CD4-positive, alpha-beta T cell treated with Interleukin-12 subunit alpha and Interleukin-12 subunit beta, for 1 hour (primary cell): ENCODE measurements around the gene PIP5K1B.

Experiments used
- DNase-seq: peaks from one replicate; pipeline ENCODE4 v3.0.0-alpha.2; 2020

The PIP5K1B gene

DNA sequence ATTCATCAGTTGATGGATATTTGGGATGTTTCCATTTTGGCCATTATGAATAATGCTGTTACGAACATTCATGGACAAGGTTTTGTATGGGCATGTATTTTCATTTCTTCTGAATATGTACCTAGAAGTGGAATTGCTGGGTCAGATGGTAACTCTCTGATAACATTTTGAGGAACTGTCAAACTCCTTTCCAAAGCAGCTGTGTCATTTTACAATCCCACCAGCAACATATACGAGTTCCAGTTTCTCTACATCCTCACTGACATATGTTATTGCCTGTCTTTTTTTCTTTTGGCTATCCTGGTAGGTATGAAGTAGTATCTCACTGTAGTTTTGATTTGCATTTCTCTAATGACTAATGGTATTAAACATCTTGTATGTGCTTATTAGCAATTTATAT is 222.1 kb downstream of the PIP5K1B start:
- DNase-seq: no peak

DNA sequence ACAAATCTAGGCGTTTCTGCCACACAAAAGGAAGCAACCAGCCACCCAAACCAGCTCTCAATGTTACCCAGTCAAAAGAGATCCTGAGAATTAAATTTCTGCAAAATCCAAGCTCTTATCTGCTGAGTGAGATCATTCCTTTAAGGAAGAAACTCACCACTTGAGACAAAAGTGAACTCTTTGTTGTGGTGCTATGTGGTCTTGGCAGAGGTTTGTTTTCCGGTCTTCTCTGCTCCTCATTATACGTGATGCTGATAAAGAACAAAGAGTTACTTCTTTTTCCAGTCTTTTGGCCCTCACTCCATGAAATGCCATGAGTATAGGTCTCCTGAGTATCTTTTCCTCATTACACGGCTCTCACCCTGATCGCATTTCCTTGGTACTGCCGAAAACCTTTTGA is 226.8 kb downstream of the PIP5K1B start:
- DNase-seq: no peak

DNA sequence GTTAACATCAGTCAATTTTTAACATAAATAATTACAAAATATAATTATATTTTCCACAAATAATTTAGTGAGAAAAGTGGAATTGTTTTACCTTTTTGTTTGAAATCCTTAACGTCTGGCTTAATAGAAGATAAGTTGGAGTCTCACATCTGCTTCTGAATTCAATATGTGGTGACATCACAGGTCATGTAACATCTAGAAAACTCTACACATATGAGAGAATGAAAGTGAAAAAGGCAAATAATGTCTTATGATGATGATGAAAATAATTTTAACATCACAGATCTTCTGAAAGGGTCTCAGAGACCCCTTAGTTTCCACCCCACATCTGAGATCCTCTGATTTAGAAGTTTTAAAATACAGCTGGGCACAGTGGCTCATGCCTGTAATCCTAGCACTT is 227.4 kb downstream of the PIP5K1B start:
- DNase-seq: no peak

DNA sequence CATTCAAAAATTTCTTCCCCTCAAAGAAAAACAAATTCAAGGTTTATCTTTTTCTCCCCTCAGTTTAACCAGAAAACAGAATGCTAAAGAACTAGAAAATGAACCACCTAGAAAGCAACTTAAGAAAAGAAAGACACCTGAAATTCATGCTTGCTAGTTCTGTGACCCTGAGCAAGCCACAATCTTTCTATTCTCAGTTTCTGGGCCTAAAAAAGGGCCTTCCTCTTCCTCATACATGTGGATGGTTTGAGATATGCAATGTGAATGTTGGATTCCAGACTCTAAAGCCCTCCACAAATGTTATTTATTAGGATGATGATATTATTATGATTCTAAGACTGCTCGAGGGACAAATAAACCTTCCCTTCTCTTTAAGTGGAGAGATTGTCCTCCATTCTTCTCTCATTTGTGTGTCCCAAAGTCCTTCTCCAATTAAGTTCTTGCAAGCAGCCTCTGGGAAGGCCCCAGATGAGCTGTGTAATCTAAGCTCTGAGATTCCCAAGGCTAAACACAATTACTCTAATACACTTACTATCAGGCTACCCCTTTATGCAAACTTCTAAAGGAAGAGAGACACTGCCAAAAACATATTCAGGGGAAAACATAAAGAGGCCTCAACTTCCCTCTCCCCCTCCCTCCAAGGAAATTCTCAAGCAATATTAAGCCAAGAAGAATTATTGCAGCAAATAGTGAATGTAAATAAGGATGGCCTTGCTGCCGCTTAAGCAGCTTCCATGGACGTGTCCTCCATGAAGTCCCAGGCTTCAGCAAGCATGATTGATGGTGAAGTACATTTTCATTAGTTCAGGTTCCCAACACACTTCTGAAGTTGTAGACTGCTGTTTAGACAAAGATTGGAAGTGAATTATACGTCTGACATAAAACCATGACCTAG is 228.6 kb downstream of the PIP5K1B start:
- DNase-seq: no peak

DNA sequence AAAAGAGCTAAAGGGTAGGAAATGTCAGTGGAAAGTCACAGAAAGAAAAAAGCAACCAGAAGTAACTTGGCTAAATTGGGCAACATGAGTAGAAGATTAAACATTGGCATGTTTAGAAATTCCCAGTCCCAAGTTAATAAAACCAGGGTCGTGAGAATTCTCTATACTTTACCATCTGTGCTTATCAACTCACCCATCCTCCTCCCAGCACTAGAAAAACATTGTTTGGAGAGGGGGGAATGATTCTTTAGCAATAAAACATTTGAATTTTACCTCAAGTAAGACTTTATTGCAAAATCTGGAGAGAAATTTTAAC is 229.2 kb downstream of the PIP5K1B start:
- DNase-seq: no peak

DNA sequence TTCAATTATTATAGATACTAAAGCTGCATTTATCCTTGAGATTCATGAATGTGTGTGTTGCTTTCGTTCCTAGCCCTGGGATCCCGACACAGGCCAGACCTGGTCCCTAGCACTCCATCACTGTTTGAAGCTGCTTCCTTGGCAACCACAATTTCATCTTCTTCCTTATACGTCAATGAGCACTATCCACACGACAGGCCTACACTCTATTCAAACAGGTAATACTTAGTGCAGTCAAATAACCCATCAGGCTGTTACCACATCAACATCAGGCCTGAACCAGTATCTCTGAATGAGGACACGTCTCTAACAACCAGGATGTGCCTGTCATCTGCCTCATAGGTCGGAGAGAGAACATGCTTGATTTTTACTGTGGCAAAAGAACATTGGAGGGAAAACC is 235.5 kb downstream of the PIP5K1B start:
- no peak for DNase-seq

DNA sequence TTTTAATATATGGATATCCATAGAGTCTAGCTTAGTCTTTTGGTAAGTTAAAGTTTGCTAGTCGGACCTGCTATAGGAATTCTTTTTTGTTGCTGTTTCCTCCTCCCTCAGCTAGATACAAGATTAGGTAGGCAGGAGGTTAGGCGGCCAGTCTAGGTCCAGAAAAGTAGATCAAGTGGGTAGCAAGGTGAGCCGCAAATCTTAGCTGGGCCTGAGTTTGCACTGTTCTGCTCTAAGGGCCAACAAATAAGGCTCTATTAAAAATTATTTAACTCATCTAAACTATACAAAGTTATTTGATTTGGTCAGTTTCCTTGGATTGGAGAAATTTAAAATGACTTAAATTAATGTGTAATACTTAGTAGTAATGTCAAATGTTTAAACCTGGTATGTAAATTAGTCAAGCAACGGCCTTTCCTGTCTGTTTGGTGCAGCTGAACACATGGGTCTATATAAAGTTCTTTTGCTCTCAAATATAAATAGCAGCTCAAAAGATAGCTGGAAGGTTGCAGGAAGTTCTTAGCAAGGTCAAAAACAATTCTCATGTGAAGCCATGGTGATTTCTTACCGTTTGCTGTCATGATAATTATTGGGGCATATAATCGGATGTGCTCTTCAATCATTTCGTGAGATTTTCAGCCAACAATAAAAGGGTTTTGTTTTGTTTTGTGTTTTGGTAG is 236.9 kb downstream of the PIP5K1B start:
- DNase-seq: no peak

DNA sequence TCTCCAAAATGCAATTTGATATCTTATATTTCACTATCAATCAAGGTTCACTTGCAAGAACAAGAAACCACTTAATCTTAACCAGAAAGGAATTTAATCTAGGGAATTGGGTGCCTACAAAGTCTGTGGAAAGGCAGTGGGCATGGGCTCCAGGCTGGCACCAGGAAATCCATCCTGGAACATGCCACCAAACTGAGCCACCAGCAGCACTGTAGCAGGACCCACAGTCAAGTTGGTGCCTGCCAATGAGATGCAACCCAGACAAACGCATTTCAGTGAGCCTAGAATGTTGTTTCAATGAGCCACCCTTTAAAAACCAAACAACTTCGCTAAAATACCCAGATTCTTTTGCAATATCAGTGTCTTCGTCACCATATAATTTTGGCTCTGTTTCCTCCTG is 237.8 kb downstream of the PIP5K1B start:
- no peak for DNase-seq

DNA sequence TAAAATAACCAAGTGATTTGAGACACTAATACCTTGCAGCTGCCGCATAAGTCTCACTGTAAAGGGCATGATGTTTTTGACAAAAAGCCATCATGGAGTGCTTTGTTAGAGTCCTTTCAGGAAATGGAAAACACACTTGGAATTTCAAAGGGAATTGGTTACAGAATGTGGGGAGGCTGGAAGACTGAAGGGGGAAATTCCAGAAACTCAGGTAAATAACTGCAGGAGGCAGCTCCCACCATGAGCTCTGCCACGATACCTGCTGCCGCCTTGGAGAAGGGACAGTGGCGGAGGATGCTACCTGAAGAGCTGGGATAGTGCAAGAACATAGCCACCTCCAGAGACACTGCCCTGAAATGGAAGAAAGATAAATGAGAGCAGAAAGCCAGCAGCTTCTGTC is 242.0 kb downstream of the PIP5K1B start:
- DNase-seq: no peak

DNA sequence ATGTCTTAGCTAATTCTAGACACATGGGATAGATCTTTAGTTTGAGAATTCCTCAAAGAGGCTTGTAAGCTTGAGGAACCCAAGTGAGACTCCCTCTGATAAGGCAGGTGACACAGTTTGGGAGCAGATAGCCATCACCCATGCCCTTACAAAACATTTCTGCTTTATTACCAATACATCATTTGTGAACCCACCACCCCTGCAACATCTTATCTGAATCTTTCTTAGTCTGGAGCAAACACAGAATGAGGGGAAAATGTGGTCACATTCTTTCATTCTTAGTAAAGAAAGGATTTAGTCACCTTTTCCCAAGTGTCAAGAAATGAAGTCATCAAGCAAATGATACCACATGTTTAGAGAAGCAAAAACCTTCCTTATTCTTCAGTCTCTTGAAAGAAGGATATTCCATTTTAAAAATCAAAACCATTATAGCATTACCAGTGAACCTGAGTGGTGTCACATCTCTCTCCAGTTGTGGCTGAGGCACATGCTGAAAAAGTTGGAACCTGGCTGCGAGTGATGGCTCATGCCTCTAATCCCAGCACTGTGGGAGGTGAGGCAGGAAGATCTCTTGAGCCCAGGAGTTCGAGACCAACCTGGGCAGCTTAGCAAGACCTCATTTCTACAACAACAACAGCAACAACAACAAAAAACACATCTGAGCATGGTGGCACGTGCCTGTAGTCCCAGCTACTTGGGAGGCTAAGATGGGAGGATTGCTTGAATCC is 243.0 kb downstream of the PIP5K1B start:
- DNase-seq: no peak

DNA sequence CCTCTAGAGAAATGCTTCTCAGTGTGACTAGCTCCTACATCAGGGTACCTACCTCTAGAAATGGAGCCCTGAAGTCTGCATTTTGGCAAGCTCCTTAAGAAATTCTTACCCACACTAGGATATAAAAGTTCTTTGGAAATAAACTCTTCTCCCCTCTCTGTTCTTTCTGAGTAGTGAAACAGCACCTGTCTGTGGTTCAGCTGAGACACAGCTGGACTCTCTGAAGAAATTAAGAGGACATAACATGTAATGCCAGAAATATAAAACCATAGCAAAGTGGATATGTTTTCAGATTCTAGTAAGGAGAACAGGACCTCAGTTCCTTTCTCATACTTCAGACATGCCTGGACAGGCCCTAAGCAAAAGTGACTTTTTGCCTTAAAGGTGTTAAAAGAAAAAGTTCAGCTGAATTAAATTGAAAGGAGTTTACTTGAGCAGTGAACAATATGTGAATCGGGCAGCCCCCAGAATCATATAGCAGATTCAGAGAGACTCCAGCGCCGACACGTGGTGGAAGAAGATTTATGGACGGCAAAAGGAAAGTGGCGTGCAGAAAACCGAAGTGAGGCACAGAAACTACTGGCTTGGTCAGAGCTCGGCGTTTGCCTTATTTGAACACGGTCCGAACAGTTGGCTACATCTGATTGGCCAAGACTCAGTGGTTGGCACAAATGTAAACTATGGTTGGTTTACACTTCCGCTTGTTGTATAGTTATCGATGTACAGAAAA is 244.4 kb downstream of the PIP5K1B start:
- no peak for DNase-seq

DNA sequence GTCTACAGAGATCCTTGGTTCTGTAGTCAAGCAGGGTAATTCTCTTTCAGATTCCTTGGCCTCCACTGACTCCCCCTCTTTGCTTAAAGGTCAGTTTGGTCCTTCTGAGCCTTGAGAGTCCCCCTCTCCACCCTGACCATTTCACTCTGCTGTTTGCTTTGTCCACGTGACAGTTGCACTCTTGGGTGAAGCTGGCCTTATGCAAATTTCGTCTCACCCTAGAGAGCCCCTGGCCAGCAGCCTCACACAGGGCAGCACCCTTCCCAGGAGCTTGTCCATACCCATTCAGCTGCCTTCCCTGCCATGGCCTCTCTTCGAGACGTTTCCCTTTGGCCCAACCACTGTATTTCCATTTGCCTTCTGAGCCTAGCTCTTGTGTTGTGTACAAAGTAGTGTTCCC is 245.1 kb downstream of the PIP5K1B start:
- DNase-seq: no peak

DNA sequence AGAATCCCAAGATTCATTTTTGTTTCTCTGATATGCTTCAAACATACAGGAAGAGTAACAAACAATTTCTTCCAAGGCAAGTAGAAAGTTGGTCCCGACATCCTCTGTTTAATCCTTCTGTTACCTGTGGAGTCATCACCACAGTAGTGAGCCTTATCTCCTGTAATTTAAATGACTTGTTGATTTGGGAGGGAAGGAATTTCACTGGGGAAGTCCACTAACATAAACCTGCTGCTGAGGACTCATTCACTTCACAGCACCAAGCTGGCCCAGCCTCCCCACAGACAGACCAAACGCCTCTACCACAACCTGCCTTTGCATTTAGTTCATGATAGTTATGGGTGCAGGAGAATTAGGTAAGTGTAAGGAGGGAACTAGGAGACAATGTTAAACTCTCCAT is 245.6 kb downstream of the PIP5K1B start:
- no peak for DNase-seq

DNA sequence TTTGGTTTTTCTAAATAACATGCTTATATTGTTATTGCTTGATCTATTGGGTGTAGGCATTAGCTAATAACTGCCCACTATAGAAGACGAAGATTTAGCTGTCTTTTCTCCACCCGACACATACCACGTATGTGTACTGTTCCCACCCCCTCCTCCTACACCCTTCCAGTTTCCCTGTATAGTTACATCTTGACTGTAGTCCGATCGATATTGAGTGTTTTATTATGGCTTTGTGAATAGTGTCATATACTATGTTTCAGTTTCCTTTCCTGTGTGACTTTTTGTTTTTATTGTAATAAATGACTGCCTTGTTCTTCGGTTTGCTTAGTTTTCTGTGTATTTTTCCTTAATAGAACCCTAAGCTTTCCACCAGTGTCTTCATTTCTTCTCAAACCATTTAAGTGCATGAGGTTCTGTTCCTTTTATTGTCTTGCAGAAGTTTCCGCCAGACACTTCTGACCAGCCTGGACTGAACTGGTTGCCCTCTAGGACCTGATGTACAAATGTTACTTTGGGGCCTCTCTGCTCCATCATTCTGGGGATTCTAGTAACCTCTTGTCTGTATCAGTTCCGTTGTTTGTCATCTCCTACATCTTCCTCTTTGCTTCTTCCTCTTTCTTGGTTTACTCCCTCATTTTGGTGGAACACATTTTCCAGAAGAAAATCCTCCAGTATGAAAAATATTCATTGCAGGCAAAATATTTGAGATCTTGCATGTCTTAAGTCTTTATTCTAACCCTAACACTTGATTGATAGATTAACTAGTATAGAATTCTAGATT is 247.0 kb downstream of the PIP5K1B start:
- DNase-seq: no peak

DNA sequence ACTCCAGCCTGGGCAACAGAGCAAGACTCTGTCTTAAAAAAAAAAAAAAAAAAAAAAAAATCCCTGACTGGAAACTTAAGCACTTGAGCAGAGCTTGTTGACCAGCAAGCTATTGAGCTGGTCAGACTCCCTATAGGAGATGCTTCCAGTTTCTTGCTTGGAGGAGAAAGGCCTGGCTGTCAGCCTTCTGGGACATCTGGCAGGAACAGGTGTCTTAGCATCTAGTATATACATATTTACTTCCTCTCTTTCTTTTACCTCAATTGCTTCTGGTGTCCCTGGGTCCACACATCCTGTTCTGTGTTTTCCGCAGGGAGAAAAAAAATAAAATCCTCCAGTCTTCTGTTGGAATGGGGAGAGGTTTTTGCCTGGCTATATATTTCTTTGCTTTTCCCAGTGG is 248.7 kb downstream of the PIP5K1B start:
- DNase-seq: no peak

DNA sequence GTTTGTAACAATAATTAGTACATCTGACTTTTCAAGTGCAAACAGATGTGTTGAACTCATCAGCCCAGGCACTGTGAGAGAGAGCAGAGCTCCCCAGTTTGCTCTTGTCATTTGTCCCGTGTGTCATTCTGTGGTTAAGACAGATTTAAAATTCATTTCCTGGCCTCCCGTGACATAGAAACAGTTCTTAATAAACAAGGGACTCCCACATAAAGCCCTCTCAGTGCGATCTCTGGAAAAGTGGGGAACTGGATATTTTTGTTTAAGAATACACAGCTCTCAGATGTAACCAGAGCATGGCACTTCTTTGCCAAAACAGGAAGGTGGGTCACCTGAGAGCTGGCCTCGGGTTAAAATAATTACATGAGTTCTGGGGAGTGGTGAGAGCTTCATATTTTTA is 250.3 kb downstream of the PIP5K1B start:
- no peak for DNase-seq

DNA sequence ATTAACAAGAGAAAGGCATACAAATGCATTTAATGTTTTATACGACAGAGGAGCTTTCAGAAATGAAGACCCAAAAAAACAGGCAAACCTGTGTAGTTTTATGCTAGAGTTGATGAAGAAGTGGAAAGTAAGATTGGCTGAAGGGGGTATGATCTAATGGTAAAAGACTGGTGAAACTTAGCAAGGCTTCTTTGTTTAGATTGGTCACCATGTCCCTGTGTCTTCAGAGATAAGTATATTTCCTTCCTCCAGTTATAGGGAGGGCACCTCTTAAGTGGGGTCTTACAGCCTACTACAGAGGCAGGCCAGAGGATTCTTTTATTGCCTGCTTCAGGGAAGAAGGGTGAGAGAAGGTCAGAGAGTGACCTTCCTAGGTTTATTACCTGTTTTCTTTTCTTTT is 252.4 kb downstream of the PIP5K1B start:
- no peak for DNase-seq

DNA sequence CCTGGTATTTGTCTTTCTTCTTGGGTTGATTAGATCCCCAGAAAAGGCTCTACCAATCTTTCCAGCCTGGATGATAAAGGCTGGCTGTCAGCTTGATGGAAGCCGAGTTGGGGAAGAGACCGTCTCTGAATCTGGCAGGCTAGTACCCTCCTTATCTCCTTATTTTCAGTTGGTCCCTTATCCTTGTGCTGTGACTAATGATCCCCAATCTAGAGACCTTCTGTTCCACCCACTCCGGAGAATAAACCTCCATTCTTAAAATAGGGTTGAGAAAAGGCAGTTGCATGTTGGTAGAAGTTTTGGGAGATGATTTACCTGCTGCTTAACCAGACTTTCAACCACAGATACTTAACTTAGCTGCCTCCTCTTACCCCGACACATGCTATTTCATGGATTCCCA is 256.5 kb downstream of the PIP5K1B start:
- DNase-seq: no peak

DNA sequence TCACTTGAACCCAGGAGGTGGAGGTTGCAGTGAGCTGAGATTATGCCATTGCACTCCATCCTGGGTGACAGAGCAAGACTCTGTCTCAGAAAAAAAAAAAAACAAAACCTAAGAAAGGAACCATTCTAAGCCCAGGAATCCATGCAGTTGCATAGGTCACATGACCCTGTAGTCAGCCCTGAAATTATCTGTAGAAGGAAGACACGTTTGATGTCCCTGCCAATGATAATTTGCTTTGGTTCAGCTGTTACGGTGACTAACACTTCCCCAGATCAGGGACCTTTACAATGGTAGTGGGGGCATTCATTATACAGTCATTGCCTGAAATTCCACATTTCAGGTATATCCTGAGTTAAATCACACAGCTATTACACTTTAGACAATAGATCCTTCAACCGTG is 258.4 kb downstream of the PIP5K1B start:
- DNase-seq: no peak

DNA sequence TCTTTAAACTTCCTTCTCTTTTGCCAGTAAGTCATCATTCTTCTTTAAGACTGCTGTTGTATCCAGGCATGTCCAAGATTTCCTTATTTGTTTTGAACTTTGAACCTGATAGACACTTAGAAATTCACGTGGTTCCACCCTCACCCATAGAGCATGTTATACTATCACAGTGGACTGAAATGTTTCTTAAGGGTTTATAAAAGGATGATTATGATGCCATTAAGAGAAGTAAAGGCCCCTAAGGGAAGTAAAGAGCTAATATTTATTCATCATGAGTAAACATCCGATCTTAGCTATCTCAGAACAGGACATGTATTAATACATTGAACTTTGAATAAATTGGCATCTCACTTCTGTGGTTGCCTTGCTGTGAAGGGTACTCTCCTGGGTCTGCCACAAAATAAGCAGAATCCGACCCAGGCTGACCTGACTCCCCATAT is 259.1 kb downstream of the PIP5K1B start:
- DNase-seq: no peak

DNA sequence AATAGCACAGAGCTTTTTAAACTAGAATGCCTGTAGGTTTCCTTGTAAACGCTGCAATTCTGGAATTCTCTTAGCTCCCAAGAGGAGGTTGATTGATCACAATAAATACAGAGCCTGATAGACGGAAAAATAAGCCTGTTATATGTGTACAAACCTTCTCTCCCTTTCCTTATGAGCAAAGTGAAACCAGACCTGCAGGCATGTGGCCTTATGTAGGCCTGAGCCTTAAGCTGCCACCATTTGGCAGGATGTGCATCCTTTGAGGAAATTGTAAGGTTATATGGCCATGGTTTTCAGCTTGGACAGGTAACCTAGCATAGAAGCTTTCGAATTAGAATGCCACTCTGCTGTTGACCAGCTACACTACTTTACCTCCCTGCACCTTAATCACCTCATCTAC is 259.7 kb downstream of the PIP5K1B start:
- no peak for DNase-seq

DNA sequence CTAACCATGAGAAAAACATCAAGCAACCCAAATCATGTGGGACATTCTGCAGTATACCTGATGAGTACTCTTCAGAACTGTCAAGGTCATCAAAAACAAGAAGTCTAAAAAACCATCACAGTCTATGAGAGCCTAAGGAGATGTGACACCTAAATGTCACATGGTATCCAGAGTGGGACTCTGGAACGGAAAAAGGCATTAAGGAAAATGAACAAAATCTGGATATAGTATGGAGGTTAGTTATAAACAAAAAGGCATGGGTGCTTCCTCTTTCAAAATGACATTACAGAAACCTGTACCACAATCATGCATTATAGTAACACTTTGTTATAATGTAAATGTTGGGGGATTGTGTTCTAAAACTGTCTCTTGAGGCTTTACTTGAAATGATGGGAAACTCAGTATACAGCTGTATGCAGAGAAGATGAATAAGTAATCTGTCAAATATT is 261.5 kb downstream of the PIP5K1B start:
- no peak for DNase-seq
